Activated CD4-positive, alpha-beta T cell treated with anti-CD3 and anti-CD28 coated beads, Interleukin-2, amount 50 U/mL, for 16 hours (primary cell): ENCODE measurements around the gene FALEC.
"Not testable (repeated sequence)": the region's sequence is repeated elsewhere in the genome, so short reads cannot be mapped to it uniquely, and the experiment has no call there.

Experiments used
- DNase-seq: peaks from one replicate; pipeline ENCODE4 v3.0.0-alpha.2; 2020

Gene FALEC

DNA sequence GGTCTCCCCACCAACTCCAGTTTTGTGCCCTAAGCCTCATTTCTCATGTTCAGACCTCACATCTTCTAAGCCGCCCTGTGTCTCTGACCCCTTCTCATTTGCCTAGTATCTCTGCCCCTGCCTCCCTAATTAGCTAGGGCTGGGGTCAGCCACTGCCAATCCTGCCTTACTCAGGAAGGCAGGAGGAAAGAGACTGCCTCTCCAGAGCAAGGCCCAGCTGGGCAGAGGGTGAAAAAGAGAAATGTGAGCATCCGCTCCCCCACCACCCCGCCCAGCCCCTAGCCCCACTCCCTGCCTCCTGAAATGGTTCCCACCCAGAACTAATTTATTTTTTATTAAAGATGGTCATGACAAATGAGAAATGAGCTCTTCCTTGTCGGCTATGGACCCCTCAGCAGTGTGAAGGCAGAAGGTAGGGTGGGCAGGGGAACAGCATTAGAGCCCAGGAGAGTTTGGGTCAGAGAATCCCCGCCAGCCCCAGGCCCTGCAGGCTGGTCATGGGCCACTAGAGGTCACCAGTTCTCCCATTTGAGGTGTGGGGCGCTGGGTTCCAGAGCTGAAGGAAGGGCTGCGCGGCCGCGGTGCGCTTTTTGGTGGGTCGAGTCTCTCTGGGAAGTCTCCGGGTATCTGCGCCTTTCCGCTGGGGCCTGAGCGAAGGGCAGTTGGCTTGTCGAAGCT lies 45.2 kb downstream of the FALEC start:
- DNase-seq, result peak; percentile 90

DNA sequence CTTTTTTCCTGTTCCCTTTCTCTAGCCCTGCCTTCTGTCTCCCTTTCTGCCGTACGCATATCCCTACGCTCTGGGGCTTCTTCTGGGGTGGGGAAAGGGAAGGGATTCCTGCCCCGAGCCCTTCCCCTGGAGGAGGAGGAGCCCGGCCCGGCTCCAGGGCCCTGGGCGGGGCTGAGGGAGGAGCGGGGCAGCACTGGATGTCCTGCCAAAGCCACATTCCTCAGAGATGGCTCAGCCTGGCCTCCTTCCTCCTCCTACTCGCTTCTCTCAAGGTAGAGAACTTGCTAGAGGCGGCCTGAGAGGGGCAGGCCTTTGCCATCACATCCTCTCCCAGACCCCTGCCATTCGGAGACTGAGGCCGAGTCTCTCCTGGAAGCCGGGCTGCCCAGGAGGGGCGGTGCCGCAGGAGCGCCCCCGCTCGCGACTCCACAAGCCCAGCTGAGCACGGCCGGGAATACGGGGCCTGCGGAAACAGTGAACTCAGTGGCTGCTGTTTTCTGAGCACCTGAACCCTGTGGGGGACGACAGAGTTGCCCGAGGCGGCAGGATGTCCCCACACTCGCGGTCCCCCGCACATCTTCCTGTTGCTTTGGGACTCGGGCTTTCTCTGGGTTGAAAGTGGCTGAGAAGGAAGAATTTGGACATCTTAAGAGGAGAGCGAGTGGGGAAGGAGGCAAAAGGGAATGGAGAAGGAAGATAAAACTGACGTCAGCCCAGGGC lies 45.9 kb downstream of the FALEC start:
- DNase-seq, result no peak

DNA sequence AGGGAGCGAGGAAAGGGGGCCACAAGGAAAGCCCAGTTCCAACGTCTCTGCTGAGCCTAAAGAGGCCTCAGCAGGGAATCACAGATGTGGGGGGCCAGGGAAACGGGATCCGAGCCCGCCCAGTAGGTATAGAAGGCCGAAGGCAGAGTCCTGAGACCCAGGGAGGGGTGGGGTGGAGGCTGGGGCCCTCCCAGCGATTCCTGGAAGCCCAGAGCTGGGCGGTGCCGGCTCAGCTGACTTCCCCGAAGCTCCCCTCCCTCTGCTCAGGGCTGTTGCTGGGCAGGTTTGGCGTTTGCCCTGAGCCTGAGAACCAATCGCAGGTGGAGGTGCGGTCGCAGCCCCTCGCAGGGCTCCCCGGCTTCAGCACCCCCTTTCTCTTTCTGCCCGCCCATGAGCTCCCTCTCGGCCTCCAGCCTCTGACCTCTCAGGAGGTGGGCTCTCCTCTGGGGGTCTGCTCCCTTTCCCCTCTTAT lies 46.5 kb downstream of the FALEC start:
- DNase-seq, result peak; percentile 94

DNA sequence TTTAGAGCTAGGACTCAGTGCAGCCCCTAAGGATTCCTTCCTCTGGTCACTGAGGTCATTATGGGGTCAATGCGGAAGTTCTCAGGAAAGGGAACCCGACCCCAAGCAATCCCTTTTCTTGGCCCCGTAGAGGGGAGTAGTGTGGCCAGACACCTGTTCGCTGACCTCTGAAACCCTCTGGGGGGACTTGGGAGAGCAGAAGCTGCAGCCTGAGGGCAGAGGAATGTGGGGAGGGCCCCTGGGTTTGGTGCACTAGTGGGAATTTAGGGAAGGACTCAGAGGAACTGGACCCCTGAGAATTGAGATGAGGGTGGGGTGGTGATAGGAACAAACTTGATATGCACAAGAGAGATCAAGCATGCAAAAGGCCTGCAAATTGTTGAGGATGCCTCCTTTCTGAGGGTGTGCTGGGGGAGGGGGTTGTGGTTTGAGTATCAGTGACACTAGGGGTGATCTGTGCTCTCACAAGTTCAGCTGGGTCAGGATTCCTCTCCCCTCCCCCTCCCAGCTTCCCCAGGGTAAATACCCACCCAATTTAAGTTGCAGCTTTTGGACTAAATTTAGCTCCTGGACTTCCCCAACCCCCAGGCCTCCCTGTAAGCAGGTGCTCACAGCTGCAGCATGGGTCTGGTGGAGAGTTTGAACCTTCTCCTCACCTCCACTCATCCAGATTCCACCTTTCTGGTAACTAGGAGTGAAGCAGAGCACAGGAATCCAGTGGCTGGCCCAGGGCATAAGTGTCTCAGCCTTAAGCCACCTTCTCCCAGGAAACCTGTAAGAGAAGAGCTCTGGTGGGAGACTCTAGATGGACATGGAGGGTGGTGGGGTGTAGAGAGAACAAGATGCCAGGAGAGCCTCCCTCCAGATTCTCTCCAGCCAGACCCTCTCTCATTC lies 47.1 kb downstream of the FALEC start:
- DNase-seq, result peak; percentile 82

DNA sequence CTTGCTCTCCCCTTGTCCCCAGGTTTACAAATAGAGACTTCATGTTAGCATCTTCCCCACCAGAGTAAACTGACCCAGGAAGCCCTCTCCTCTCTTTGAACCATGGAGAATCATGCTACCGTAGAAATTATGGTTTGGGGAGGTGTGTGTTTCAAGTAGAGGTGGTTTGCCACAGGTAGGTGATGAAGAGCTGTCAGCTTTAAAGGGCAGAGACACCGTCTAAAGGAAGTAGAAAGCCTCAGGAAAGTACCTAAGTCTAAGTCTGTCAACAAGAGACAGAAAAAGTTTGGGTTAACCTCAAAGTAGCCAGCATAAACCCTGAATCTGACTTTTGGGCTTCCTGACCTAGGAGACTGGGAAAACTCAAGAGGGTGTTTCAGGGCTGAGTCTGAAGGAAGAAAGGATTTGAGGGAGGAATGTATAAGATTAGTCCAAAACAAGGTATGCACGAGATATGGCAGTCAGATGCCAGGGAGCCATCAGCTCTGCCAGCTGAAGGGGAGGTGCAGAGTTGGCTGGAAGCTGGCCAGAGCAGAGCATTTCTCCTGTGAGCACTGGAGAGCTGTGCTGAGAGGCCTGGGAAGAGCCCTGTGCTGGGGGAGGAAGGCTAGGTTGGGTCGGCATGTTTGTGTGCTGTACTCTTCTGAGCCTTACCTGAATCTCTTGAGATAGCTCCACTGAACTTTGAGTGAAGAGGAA lies 47.9 kb downstream of the FALEC start:
- DNase-seq, result peak; percentile 75

DNA sequence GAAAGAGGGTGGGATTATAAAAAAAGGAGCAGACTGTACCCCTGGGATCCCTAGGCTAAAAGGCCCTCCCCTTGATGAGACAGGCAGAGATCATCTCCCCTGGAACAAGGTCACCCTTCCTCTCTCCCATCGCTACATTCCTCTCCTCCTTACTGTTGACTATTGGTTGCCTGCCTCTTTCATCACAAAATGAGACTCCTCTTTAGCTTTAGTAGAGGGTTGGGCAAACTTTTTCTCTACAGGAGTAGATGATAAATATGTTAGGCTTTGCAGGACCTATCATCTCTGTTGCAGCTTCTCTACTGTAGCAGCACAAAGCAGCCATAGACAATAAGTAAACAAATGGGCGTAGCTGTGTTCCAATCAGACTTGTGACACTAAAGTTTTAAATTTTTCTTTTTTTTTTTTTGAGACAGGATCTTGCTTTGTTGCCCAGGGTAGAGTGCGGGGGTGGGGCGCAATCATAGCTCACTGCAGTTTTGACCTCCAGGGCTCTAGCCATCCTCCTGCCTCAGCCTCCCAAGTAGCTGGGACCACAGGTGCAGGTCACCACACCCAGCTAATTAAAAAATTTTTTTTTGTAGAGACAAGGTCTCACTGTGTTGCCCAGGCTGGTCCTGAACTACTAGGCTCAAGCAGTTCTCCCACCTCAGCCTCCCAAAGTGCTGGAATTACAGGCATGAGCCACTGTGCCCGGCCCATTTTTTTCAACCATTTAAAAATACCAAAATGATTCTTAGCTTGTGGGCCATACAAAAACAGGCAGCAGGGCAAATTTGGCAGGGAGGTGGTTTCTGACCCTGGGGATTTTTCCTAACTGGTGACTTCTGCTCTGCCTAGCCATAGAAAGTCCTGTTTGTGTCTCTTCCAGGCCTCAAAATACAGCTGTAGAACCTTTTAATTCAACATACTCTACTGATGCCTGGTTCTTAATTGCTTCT lies 48.8 kb downstream of the FALEC start:
- no peak for DNase-seq

DNA sequence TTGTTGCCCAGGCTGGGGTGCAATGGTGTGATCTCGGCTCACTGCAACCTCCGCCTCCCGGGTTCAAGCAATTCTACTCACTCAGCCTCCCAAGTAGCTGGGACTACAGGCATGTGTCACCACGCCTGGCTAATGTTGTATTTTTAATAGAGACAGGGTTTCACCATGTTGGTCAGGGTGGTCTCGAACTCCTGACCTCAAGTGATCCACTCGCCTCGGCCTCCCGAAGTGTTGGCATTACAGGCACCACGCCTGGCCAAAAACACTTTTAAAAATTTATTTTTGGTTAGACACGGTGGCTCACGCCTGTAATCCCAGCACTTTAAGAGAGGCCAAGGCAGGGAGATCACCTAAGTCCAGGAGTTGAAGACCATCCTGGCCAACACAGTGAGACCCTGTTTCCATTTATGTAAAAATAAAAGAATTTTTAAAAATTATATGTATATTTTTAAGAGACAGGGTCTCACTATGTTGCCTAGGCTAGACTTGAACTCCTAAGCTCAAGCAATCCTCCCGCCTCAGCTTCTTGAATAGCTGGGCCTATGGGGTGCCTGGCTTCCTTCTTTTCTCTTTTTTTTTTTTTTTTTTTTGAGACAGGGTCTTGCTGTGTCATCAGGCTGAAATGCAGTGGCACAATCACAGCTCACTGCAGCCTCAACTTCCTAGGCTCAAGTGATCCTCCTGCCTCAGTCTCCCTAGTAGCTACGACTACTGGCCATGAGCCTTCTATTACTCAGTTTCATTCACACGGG lies 49.9 kb downstream of the FALEC start:
- not testable (repeated sequence) for DNase-seq

DNA sequence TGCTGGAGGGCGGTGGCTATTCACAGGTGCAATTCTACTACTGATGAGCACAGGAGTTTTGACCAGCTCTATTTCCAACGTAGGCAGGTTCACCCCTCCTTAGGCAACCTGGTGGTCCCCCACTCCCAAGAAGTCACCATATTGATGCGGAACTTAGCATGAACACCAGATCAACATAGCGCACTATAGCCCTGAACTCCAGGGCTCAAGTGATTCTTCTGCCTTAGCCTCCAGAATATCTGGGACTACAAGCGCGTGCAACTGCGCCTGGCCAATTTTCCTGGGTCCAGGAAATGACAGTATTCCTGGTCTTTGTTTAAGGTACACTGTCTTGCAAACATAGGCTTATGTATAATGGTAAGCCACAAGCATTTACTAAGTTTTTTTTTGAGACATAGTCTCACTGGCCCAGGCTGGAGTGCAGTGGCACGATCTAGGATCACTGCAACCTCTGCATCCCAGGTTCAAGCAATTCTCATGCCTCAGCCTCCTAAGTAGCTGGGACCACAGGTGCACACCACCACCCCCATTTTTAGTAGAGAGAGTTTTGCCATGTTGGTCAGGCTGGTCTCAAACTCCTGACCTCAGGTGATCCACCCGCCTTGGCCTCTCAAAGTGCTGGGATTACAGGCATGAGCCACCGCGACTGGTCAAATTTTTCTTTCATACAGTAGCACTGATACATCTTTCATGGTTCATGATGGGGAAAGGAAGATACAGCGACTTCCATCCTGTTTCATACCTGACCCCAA lies 51.2 kb downstream of the FALEC start:
- DNase-seq, result no peak

DNA sequence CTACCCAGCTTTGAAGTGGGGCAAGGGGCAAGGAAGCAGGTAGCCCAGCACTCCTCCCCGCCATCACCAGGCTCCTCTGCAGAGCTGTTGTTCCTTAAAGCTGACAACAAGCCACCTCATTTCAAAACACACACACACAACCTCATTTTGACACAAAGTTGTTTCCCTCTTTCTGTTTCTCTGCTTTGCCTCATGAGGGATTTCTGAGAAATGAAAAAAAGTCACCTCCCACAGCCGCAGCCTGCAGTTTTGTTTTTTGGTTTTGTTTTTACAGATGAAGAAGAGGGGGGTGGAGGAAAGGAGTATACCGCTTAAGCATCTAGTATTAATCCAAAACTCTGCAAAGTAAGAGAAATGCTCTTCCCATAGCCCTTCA lies 51.8 kb downstream of the FALEC start:
- peak; percentile 94 for DNase-seq

DNA sequence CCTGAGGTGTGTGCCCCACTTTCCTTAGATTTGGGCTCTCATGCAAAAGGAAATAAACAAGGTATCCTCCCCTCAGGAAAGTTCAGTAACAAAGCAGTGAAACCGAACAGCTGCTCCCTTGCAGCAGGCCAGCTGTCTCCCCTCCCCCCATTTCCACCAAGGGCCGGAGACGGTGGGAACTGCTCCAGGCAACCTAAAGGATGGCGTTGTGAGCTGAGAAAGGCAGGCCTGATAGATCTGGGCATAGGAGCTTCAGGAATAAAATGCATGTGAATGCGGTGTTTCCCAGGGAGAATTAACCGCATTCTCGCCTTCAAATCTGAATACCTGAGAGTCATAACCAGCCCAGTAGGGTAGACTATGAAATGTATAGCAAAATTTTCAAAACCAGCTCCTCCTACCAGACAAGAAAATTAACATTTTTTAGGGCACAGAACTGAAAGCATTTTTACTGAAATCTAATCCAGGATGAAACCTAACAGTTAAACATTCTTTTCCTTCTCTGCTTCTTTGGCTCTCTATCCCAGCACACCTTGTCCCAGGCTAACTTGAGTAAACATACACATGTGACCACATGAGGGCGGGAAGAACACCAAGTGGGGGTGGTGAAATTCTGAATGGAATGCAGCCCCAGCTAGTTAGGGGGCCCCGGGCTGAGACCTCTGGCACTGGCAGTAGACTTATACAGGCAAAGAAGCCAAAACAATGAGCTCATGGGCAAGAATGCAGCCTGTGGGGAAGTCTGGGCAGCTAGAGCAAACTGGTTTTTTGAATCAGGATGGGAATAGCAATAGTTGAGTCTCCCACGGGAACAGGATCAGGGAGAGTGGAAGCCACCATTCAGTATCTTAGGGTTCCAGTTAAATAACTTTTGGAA lies 52.4 kb downstream of the FALEC start:
- DNase-seq, result peak; percentile 69

DNA sequence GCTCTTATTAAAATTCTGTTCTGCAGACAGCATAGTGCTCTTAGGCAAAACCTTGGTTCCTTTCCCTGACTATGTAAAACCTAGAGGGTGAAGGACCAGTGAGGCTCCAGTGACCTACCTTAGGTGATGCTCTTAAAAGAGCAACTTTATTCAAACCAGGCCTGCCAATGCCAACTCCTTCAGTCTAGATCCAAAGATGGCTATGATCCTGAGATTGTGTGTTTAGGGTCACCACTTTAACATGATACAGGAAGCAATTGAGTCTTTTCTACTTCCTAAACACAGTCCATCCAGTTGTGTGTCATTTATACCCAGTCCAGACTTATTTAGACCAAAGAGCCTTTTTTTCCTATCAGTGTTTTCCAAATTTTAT lies 53.0 kb downstream of the FALEC start:
- no peak for DNase-seq

DNA sequence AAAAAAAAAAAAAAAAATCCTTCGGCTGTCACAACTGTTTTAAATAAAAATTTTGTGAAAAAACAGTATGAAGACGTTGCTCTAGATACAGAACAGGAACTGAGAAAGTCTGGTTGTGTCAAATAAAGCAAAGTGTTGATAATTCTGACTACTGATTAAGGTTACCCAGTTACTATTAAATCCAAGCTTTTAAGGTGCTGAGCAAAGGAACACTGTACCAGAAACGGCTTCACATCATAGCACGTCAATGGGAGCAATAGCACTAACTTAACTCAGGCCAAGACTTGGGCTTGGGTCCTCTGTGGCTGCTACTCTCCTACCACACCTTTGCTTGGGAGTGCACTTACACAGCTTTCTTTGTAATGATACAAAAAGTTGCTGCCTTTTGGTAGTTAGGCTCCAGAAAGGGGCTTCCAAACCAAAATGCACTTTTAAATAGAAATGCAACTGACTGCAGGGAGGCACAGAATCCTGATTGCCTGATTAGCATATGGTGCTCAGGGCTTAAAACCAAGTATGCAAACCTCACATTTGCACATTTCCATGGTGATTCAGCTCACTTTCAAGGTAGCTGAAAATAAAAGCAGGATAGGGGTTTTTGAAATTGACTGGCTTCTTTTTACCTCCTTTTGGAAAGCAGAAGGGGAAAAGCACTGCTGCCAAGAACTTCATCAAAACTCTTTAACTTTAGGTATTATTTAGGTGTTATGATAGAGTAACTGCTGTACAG lies 57.5 kb downstream of the FALEC start:
- no peak for DNase-seq

DNA sequence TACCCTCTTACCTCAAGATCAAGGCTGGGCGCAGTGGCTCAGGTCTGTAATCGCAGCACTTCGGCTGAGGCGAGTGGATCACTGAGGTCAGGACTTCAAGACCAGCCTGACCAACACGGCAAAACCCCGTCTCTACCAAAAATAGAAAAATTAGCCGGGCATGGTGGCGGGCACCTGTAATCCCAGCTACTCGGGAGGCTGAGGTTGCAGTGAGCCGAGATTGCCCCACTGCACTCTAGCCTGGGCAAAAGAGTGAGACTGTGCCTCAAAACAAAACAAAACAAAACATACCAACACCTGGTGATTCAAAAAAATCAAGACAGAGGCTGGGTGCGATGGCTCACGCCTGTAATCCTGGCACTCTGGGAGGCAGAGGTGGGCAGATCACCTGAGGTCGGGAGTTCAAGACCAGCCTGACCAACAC lies 58.1 kb downstream of the FALEC start:
- DNase-seq, result not testable (repeated sequence)

DNA sequence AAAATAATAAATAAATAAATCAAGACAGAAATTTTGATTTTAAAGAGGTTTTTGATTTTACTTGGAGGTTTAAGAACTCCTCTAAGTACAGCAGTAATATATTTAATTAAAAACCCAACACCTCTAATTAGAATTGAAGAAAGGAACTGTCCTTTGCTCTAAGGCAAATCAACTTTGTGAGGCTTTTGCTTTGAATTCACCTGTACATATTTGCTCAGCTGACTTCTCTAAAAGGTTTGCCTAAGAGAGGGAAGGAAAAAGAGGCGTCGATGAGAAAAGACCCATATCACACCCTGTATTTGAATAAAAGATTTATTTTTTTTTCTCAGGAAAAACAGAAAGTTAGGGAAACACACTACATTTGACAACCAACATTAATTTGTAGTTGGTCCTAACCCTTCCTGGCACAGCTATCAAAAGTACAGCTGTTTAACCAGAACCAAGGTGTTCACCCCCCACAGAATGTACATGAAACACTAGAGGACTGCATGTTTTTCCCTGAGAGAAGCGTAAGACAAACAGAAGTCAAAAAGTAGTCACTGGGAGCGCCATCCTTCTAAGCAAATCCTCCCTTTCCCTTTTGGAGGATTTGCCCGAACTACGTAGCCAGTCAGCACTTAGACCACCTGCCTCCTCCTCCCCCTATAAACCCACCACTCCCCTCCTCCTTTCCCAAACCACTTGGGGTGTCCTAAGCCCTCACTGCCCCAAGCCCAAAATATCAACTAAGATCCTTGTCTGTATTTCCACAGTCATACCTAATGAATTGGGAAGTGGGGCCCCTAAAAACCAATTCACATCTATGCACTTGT lies 58.9 kb downstream of the FALEC start:
- DNase-seq, result no peak

DNA sequence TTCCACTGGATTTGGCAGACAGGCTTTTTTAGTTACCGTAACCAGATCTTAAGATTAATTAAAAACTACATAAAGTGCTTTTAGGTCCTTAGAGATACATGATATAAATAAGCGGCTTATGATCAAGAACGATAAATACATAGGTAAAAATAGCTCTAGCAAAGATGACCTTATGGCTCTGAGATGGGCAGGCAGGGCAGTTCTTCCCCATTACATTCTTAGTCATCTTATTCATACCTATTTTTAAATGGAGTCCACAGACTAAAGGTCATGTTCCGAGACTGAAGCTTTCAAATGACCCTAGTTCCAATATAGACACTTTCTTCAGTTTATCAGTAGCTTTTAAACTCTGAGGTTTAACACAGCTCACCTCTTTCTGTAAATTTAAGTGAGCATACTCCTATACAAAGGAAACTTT lies 59.5 kb downstream of the FALEC start:
- DNase-seq, result no peak

DNA sequence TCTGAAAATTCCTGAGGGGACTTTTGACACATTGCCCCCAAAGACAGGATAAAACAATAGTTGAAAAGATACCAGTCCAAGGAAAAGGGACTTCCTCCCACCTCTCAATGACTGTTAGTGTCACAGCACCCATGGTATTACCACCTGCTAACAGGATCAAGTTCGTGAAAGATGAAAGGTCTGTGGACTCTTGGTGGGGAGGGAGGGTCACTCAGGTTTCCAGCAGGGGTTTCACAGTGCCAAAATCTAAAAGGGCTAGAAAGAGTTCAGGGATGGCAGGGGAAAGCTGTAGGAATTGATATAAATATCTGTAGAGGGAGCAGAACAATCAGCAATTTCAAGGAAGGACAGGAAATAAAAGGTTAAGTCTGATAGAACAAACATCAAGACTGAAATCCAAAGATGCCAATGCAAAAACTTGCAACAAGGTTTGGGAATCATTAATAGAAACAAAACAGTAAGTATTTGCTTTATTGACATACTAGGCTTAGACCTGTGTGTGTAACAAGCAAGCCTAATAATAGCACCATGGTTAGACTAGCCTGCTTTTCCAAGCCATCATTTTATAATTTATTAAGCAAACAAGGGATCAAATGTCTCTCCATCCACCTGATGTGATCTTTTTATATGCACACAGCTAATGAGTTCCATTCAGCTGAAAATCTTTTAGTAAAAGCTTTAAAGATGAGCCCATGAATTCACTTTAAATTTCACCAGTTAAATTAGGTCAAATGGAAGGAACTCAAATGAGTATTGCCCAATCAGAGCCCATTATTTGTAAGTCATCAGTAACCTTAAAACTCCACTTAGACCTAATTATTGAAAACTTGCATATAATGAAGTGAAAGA lies 60.2 kb downstream of the FALEC start:
- no peak for DNase-seq

DNA sequence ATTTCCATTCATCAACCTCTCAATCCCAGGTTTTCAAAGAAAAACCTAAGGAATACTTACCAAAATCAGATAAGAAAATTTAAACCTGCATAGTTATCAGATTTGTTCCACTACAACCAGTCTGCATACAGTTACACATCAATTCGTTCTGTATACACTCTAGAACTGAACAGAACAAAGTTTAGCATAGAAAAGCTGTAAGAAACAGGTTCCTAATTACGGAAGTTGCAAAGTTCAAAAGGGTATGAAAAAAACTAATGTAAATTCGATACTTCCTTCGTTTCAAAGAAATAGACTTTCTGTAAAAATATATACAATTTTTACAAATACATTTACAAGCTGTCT lies 60.8 kb downstream of the FALEC start:
- DNase-seq, result no peak
